GDM1 (cell line): ENCODE data around the gene TXNRD2.
"Not testable (repeated sequence)": the region's sequence is repeated elsewhere in the genome, so short reads cannot be mapped to it uniquely, and the experiment has no call there.

Experiments
- DNase-seq: peaks from one replicate; lab custom pipeline; 2025; lab: John Stamatoyannopoulos, UW

Gene TXNRD2

DNA sequence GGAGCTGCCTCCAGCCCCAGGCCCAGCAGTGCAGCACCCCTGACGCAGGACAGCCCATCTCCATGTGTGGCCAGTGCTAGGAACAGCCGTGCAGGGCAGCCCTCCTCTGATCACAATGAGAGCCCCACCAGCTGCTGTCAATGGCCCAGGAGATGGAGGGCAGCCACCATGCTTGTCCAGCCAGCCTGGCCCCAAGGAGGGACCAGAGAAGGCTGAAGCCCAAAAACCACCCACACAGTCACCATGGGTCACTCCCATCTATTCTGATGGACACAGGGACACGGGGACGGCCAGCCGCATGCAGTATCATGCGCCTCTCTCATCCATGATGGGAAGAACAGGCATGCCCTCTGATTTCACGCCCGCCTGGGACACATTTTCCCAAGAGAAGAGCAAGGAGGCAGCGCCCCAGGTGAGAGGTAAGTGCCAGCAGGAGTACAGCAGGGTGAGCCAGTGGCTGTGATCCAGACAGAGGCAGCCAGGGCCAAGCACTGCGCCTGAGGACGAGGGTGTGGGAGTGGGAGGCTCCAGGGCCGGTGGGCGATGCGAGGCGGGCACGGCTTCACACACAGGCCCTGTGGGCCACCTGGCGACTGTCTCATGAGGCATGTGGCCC, 53.4 kb downstream of the TXNRD2 start:
- no peak for DNase-seq

DNA sequence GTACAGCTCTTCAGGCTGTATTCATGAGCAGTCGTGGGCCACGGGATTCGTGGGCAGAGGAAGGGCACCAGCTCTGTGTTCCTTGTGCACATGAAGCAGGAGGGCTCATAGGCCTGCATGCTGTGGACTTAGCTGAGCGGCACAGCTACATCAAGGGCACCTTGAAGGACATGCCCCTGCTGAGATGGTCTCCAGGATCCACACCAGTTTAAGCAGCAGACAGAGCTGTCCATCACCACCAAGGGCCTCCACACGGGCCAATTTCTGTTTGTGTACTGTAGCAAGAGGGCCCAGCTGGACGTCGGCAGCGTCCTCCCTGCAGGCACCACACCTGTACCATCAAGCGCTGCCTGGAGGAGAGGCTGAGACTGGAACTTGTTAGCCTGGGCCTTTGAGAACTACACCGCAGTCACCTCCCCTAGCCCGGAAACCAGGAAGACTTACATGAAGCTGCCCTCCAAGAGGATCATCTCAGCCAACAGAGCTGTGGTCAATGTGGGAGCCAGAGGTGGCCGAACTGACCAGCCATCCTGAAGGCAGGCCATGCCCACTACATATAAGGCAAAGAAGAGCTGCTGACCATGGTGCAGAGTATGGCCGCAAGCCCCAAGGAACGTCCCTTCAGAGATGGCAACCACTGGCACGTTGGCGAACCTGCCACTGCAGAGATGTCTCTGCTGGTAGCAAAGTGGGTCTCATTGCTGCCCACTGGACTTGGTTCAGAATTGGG, 54.2 kb downstream of the TXNRD2 start:
- no peak for DNase-seq

DNA sequence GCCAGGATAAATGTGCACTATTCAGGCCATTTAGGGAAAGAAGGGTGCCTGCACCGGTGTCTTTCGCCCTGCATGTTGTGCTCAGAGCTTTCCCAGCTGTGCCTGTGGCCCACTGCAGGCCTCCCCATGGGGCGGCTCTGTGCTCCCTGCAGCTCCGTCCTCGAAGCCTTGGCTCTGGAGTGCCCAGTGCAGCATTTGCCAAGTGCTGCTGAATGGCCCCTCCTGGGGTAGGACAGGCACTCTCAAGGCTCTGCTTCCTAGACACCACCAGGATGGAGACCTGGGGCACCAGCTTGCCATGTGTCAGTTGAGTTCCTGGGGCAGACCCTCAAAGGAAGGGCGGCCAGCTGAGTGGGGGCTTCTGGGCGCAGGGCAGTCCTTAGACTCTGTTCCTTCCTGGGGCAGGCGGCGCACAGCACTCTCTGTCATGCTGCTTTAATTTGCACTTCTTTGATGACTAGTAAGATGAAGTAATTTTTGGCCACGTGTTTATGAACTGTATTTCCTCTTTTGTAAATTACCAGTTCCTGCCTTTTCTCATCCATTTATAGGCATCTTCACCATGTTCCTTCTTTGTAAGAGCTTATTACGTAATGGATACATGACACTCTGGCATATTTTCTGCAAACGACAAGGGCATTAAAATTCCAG, 54.9 kb downstream of the TXNRD2 start:
- peak; percentile 41 for DNase-seq

DNA sequence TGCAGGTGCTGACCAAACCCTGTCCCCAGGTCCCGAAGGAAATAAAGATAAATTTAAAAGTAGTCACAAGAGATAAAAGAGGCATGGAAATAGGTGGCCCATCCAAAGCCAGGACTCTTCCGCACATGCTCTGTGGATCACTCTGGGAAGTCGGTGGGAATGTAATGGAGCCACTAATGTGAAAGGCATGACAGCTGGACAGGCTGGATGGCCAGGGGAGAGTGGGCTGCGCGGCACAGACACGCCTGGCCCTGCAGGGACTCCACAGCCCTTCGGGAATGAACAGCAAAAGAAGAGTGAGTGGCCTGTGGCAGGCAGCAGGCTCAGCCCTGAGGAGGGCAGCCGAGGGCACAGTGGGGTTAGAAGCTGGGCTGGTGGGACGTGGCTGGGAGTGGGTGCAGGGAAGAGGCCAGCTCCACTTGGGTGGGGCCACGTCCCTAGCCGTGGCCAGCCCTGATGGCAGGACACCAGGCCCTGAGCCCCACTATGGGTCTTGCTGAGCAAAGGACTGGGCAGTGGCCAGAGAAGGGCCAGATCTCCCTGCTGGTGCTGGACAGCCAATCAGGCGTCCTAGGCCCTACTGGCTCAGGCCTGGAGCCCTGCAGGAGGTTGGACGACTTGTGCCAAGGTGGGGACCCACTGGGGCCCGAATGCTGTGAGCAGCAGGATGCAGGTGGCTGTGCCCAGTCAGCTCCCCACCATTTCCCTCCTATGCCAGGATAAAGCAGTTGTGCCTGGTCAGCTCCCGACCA, 55.6 kb downstream of the TXNRD2 start:
- no peak for DNase-seq

DNA sequence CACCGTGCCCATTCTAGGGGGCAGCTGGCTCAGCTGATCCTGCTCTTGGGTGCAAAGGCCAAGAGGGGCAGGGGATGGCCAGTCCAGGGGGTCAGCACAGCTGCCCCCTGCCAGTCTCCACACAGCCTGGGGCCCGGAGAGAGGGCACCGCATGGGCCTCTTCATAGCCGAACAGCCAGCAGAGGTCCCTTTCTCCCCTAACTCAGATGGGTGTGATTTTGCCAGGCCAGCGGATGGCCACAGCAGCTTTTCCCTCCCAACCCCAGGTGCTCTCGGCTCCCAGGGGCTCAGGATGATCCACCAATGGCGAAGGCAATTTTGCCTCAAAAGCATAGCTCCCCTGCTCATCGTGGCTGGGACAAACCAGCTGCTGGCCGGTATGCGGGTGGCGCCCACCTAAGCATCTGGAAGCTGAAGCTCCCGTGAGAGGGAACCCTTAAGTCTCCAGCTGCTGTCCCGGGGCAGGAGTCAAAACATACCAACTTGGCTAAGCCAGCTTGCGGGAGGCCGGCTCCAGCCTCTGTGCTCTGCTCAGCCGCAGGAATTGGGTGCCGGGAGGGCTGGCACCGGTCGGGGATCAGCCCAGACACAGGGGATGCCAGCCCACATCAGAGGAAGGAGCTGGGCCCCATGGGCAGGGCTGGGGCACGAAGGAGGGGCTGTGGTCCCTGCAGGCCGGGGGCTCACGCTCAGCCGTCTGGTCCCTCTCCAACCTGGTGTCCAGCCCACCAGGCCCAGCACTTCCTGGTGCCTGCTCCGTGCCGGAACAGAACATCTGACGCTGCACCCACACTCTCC, 56.5 kb downstream of the TXNRD2 start:
- DNase-seq = no peak

DNA sequence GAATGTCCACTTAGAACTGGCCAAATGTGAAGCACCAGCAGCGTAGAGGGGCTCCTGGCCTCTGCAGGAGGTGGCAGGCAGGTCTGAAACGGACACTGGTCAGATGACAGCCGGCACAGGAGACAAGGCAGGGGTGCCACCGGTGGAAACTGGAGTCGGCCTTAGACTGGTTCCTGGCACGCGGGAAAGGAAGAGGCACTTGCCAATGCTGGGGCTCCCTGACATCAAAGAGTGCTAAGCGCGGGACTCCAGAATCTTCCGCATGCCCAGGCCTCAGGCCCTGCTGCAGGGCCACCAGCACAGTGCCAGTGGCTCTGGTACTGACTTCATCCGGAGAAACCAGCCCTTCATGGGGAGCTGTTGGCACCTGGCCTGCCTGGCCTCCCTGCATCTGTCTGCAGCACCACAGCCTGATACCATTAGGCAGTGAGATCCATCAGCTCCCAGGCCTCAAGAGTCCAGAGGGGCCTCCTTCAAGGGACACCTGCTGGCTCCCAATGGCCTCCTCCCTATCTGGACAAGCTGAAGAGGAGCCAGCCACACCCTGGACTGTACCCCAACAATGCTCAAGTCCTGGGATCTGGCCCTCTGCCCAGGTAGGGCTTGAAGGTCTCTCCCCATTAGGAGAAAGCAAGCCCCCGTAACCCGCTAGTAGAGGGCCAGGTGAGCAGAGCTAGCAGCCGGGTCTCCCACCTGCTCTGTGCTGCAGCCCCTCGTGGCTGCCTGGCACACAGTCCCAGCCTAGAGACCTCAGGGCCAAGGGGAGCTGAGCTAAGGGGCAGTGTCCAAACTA, 57.3 kb downstream of the TXNRD2 start:
- no peak for DNase-seq

DNA sequence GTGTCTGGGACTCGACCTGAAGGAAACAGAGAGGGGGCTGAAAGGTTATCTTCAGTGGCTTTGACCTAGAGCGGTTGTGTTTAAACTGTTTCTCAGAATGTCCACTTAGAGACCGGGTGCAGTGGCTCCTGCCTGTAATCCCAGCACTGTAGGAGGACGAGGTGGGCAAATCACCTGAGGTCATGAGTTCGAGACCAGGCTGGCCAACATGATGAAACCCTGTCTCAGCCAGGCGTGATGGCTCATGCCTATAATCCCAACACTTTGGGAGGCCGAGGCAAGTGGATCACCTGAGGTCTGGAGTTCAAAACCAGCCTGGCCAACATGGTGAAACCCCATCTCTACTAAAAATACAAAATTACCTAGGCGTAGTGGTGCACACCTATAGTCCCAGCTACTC, 58.2 kb downstream of the TXNRD2 start:
- DNase-seq = not testable (repeated sequence)

DNA sequence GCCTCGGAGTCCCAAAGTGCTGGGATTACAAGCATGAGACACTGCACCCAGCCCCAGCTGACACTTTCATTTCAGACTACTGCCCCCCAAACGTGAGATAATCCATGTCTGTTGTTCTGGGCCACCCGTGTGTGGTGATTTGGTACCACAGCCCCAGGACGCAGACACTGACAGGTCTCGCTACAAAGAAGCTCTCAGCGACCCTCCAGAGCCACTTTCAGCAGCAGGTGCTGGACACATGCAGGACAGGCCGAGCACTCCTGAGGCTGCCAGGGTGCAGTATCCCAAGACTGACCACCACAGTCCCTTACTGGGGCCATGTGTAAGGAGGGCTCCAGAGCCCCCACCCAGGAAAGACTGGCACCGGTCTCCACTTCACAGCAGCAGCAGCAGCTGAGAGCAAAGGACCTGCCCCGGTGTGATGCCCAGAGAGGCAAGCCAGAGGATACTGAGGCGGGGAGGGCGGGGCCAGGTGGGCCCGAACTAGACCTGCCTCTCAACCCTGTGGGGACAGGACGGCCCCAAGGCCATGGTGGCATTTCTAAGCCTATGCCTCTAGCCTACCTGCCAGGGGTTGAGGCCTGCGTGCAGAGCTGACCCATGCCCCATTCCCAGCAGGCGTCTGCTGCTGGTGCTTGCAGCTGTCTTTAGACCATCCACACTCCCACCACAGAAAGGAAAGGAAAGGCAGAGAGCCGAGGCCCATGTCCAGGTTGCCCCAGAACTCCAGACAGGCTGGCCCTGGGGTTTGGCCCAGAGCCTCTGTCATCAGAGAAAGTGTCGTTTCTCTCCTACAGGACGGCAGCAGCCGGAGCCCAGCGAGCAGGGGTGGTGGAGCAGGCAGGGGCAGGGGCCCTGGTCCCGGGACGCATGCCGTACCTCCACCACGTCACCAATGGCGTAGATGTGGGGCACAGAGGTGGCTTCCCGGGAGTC, 58.9 kb downstream of the TXNRD2 start:
- DNase-seq = no peak

DNA sequence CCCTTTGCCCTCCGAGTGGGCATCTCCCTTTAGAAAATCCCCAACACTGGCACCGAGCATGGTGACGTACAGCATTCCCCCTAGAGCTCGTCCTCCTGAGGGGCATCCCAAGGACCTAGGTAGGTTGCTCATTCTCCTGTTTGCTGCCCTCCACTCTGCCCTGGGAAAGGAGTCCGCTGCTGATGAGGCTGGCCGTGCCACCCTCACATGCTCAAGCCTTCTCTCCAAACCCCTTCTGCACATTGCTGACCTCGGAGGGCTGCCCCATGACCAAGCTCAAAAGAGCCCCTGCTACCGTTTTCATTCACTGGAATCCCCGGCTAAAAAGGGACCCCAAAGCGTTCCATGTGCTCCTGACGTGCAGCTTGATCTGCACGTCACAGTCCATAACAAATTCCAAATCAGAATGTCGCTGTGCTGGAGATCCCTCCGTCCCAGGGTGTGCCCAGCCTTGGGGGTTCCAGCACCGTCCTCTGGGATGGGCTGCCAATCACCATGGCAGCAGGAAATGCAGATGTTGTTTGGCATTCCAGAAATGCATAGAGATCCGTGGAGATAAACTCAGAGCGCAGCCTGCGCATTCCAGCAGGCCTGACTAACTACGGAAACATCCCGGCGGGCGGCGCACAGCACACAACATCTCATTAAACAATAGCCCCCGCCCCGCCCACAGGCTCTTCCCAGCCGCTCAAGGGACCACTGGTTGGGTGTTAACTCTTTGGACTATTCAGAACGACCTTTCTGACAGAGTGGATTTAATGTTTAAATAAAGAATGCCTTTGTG, 60.6 kb downstream of the TXNRD2 start:
- DNase-seq = no peak

DNA sequence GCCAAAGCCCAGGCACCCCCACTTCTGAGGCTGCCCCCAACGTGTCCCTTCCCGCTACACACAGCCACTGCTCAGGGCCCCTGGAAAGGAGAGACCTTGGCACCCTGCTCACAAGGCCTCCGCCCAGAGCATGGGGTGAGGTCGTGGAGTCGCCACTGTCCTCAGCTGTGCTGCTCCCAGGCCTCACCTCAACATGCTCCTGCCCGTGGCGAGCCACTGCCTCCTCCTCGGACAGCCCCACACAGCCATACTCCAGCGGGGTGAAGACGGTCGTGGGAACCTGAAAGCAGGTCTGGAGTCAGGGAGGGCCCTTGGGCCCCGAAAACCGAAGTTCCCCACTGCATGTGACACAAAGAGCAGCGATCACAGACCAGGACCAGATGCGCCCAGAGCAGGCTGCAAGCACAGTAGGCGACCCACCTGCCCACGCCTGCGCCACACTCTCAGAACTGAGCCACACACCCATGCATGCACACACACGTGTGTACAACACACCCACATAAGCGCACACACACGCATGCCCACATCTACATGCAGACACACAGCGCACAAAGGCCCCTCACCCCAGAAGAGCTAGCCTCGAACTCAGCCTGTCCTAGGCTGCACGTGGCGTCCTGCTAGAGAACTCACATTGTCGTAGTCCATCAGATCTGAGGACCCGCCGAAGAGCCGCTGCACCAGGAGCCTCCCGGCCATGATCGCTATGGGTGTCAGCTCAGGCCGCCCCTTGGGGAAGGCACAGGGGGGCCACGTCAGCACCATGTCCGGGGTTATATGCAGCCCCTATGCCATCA, 61.4 kb downstream of the TXNRD2 start:
- DNase-seq = no peak

DNA sequence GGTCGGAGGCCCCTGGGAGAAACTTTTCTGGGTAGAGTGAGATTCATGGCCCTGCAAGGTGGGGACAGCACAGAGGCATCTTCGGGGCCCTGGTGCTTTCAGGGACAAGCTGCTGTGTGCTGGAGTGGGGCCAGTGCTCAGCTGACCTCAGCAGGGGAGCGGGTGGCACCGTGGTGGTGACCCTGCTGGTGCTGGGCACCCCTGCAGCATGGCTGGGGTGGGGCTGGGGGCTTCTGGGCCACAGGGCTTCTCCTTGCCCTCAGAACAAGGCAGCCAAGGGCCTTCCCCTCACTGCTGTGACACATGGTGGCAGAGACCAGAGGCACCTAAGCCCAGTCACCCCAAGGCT, 62.0 kb downstream of the TXNRD2 start:
- DNase-seq = no peak

DNA sequence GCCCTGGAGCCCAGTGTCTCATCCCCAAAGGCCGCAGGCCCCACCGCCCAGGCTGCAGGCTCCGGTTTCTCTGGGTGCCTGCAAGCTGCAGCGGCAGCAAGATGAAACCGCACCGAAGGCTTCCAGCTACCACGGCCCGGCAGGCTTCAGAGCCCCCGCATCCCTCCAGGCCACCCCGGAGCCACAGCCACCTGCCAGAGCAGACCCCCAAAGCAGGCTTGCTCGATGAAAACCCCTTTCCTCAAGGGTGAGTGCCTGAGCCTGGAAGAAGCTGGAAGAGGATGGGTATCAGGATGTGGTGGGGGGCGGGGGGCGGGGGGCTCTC, 62.4 kb downstream of the TXNRD2 start:
- no peak for DNase-seq

DNA sequence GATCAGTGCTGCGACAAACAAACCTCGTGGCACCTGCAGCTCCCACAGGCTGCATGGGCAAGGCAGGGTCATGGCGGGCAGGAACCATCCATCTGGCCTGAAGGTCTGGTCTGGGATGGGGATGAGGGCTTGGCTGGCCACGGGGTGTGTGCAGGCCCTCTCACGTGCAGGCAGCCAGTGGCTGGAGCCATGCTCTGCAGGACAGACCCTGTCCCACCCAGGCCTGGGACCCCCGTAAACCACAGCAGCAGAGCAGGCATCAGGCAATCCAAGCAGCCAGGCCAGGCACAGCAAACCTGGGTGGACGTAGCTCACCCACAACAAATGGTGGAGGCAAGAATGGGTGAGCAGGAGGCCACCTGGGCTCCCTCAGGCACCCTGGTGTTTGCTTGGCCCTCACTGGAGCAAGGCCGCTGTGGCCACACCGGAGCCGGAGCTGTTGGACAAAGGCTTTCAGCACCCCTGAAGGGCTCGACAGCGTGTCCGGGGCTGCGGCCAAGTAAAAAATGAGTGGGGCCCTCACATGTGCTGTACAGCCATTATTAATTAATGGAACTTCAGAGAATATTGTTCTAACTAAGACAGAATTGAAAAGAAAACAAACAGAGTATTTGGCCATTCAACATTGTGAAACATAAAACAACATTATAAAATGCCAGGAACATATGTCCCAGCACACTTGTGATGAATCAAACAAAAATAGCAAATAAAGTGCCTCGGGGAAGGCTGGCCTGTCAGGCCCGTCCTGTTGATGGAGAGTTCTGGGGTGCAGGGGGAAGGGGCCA, 63.0 kb downstream of the TXNRD2 start:
- no peak for DNase-seq

DNA sequence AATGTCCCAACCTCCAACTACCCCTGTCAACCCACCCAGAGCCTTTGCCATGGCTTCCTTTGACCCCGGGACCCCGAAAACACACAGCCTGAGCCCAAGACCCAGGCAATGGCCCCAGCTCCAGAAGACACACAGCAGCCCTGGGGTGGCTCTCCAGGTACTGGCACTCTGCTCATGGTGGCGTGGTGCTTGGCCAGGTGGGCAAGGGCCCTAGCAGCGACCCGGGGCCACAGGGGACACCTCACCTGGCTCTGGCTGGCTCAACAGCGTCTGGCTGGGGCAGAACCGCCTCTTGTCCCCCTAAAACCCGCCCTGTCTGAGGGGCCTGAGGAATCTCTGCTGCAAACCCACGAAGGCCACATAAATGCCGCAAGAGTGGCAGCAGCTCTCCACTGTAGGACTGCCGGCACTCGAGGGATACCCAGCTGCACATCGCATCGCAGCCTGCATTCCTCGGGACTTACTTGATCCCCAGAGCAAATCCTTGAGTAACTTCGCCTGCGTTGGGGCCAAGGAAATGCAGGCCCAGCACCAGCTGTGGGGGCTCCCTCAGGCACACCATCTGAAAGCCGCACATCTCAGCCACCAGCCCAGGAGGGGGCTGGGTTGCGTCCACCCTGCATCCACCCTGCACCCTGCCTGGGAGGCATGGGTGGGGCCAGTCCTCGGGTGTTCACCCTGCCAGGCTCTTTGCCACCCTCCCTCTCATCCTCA, 63.8 kb downstream of the TXNRD2 start:
- DNase-seq = no peak

DNA sequence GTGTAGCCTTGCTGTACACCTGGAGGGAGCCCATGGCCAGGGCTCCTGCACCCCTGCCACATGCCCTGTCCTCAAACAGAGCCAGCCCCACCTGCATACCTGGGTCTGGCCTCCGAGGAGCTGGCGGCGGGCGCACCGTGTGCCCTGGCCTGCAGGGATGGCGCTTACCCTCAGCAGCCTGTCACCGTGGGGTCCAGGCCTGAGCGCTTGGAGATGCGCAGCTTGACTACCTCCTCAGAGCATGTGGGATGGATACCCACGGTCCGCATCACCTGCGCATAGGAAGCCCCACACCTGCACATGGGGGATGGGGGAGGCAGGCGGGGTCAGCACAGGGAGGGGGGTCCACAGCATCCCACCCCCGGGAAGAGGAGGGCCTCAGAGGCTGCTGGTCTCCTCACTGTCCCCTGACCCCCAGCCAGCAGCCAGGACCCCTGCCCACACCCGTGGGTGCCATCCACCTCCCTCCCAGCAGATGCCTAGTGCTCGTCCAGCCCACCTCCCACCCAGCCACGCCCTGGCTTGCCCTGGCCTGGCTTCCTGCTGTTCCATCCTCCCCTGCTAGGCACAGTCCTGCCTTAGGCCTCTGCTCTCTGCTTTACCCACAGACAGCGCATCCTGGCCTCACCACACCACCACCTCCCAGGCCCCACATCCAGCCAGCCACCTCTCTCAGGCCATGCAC, 64.5 kb downstream of the TXNRD2 start:
- no peak for DNase-seq

DNA sequence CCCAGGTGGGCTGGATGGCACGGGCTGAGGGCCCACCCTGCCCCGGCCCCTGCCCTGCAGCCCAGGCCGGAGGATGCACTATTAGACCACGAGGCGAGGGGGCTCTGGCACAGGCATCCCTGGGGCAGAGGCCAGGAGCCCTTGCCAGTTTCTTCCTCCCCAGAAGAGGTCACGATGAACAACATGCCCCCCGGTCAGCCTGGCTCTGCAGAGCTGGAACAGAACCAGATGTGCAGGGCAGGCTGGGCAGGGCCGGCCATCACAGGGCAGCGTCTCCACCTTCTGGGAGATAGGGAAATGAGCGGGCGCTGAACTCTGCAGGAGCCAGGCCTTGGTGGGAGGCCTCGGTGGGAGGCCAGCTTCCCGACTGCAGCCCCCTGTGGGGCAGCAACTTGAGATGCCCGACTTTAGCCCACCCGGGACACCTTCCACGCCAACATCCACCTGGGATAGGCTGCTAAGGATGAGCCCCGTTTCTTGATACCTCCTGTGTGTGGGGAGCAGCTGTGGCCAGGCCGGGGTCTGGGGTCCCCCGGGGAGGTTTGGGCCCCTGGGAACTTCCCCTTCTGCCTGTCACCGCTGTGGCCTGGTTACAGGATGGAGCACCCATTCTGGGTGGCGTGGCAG, 65.2 kb downstream of the TXNRD2 start:
- no peak for DNase-seq
